Bronchial epithelial cell (primary cell): ENCODE results near the gene MAP1B. TPM values are rescaled to one million over a fixed set of nuclear protein-coding genes. Genes with fewer than 3 reads are reported as not detected.

ENCODE experiments used
- DNase-seq: peaks from one replicate; pipeline ENCODE4 v3.0.0-alpha.2; 2010; ENCODE audit warnings: low read depth
- FAIRE-seq: peaks from 2 replicates; lab custom pipeline; 2011; peaks lifted over from hg19 to GRCh38; lab: Jason Lieb, UNC
- H3K27me3 ChIP-seq: 2 replicates; pipeline ENCODE4 v1.5.1; 2011; ENCODE audit warnings: low read length; ENCODE audit not compliant: control insufficient read depth, insufficient read depth
- H3K36me3 ChIP-seq: 2 replicates; pipeline ENCODE4 v1.5.1; 2011; ENCODE audit warnings: low read length; ENCODE audit not compliant: control insufficient read depth, insufficient read depth
- H3K4me3 ChIP-seq: 2 replicates; pipeline ENCODE4 v1.5.1; 2011; ENCODE audit warnings: mild to moderate bottlenecking, low read depth, low read length, control low read depth
- total RNA-seq: library from RNA; depleted of rRNA; stranded (reverse); fragments of >200 nt; gene quantifications from 2 replicates; pipeline ENCODE4 v1.2.1, GENCODE V29; 2014
- TF ChIP-seq, protein P1 (sequence below): IDR thresholded peaks from 2 replicates; pipeline ENCODE4 v1.5.1; 2011; ENCODE audit warnings: mild to moderate bottlenecking, moderate library complexity, low read length, control low read depth, inconsistent platforms; ENCODE audit not compliant: insufficient read depth, severe bottlenecking

The MAP1B gene
- 5.8 and 9.7 TPM in 2 replicates for total RNA-seq

DNA sequence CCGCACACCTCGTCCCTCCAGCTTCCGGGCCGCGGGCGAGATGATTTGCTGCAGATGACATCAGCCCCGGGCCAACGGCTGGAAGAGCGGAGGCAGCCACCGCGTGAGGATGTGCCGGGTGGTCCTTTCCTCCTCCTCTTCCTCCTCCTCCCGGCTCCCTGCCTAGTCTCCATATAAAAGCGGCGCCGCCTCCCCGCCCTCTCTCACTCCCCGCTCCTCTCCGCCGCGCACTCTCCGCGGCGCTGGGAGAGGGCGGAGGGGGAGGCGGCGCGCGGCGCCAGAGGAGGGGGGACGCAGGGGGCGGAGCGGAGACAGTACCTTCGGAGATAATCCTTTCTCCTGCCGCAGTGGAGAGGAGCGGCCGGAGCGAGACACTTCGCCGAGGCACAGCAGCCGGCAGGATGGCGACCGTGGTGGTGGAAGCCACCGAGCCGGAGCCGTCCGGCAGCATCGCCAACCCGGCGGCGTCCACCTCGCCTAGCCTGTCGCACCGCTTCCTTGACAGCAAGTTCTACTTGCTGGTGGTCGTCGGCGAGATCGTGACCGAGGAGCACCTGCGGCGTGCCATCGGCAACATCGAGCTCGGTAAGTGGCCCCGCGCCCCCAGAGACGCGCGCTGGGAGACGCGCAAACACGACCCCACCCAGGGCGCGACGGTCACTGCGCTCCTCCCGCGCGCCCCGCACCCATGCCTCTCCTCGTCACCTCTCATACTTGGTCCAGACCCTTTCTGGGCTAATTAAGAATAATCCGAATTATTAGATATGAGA, at the start of gene MAP1B:
Gene MAP1B (plus strand): TSS at position 345 of the 770 bp plus-strand sequence. CDS start 57 bp downstream, at position 402.
- no peaks in the 10 kb centered on the region for H3K36me3 ChIP-seq
- DNase-seq (no peak), FAIRE-seq (no peak)
- peak within 1 kb of the TSS; percentile 52 for H3K4me3 ChIP-seq
- peaks cover 10% of the 10 kb centered on the region for H3K27me3 ChIP-seq
- TF ChIP-seq, protein P1, sequence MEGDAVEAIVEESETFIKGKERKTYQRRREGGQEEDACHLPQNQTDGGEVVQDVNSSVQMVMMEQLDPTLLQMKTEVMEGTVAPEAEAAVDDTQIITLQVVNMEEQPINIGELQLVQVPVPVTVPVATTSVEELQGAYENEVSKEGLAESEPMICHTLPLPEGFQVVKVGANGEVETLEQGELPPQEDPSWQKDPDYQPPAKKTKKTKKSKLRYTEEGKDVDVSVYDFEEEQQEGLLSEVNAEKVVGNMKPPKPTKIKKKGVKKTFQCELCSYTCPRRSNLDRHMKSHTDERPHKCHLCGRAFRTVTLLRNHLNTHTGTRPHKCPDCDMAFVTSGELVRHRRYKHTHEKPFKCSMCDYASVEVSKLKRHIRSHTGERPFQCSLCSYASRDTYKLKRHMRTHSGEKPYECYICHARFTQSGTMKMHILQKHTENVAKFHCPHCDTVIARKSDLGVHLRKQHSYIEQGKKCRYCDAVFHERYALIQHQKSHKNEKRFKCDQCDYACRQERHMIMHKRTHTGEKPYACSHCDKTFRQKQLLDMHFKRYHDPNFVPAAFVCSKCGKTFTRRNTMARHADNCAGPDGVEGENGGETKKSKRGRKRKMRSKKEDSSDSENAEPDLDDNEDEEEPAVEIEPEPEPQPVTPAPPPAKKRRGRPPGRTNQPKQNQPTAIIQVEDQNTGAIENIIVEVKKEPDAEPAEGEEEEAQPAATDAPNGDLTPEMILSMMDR, result no peak

DNA sequence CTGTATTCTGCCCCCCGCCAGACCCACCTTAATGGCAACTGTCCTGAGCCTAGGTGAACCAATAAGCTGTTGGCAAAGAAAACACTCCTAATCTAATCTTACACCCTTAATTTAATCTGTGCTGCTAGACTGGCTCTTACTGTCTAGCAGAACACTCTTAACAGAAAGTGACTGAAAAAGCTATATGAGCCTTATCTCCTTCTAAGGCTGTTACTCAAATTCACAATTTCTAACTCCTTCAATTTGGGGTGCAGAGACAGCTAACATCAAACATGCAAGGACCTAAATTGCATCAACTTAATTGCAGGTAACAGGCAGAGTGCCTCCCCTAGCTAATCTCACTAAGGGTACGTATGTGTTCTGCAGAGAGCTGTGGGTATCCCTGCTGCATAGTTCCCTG, 49.5 kb upstream of the MAP1B start:
- Histone ChIP-seq H3K36me3 (no peaks in the 10 kb centered on the region), H3K27me3 (peaks cover 2% of the 10 kb centered on the region), H3K4me3 (no peak overlapping the region)
- TF ChIP-seq, protein P1, result no peak
- no peak for FAIRE-seq
- no peak for DNase-seq

DNA sequence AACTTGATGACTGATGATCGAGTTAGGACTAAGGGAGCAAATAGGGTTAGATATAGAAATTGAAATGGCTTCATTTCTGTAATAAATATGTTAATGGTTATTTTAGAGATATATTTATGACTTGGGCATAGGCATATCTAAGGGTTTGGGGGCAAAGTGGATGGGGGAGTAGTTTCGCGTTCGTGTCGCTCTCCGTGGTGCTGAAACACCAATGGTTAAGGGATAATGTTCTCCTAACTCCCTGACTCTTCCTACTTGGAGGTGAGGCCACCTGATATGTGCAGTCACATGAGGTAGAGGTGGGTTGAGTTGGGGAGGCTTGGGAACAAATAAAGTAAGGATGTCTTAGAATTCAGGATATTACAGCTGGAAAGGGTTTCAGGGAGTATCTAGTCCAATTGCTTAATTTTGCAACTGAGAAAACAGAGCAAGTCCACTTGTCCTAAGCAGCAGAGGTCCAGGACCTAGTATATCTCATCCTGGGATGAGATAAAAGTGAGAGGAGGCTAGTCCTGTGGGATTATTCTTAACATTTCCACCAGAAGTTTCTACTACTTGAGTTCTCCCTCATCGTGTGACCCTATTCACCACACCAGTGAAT, 44.0 kb upstream of the MAP1B start:
- no peak for FAIRE-seq
- TF ChIP-seq, protein P1, result no peak
- no peak overlapping the region for H3K4me3 ChIP-seq
- DNase-seq, result peak; percentile 25
- no peaks in the 10 kb centered on the region for H3K36me3 ChIP-seq
- H3K27me3 ChIP-seq, result peaks cover under 1% of the 10 kb centered on the region

DNA sequence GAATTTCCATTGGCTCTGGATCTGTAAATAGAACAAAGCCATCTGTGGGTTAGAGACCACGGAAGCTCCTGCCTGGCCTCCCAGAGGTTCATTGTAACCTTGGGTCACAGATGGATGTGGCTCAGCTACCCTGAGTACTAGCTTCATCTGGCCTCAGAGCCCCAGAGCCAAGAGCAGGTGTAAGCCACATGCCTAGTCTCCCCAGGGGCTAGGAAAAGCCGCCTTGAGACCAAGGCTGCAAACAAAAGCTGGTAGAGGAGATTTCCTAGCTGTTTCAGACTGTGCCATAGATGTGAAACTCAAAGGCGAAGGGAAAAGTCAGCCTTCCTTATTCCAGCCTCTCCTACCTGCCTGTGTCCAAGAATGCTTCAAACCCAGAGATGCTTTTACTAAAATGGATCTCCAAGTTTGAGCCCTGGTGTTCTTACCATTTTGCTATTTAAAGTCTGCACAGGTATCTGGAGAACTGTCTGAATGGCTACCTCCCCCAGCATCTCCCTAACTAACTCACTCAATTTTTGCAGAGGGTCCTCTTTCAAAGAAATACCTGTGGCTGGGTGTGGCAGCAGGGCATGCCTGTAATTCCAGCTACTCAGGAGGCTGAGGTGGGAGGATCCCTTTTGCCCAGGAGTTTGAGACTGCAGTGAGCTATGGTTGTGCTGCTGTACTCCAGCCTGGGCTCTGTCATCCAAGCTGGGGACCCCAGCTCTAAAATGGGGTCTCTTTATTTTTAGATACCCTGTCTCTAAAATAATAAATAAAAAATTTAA, 42.3 kb upstream of the MAP1B start:
- TF ChIP-seq, protein P1, result no peak
- DNase-seq (no peak), FAIRE-seq (peak; percentile 7)
- Histone ChIP-seq H3K36me3 (no peaks in the 10 kb centered on the region), H3K4me3 (no peak overlapping the region), H3K27me3 (no peaks in the 10 kb centered on the region)

DNA sequence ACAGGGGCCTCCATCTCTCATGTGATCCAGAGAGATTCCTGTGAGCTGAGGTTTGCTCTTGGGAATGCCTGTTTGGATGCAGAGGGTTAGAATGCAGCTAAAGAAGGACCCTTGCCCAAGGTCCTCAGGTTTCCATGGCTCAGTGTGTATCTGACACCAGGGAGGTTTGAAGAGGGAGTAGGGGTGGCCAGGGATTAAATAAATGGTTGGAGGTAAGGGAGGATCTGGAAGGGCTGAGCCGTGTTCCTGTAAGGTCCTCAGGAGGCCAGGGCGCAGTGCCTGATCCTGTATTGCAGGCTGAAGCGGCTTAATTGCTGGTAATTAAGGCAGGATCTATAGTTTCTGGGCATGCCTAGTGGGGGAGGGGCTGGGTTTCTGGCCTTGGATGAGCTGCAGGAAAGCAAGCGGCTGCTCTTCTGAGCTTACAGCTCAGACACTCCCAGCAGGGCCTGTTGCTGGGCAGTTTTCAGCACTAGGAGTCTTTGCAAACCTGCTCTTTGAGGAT, 41.5 kb upstream of the MAP1B start:
- FAIRE-seq (no peak), DNase-seq (no peak)
- TF ChIP-seq, protein P1, result no peak
- Histone ChIP-seq H3K4me3 (no peak overlapping the region), H3K36me3 (no peaks in the 10 kb centered on the region), H3K27me3 (no peaks in the 10 kb centered on the region)
